Activated CD4-positive, alpha-beta T cell treated with anti-CD3 and anti-CD28 coated beads for 36 hours (primary cell): ENCODE results near the gene SSRP1. TPM values are rescaled to one million over a fixed set of nuclear protein-coding genes. Genes with fewer than 3 reads are reported as not detected.

ENCODE experiments used
- ATAC-seq: fragments of 200-7000 bp; cut with Tn5 transposase; one replicate; pipeline ENCODE4 v1.10.0; 2021; ENCODE audit warnings: mild to moderate bottlenecking, moderate library complexity
- CTCF ChIA-PET: fragments of 350-600 bp; sonication (Branson Sonifier 250); formaldehyde crosslinking; loops from one replicate; lab custom pipeline; 2021; ENCODE audit warnings: antibody characterized with exemption; lab: Charles Lee
- POLR2A ChIA-PET: fragments of 350-600 bp; sonication (Branson Sonifier 250); formaldehyde crosslinking; loops from one replicate; lab custom pipeline; 2021; ENCODE audit warnings: antibody characterized with exemption, inconsistent platforms; lab: Charles Lee
- DNase-seq: peaks from one replicate; pipeline ENCODE4 v3.0.0-alpha.2; 2020
- H3K27ac Mint-ChIP-seq: one replicate; pipeline ENCODE4 v1.8.0; 2021; ENCODE audit warnings: mixed read lengths
- H3K27me3 Mint-ChIP-seq: one replicate; pipeline ENCODE4 v1.8.0; 2021; ENCODE audit warnings: mixed read lengths
- H3K36me3 Mint-ChIP-seq: one replicate; pipeline ENCODE4 v1.8.0; 2021; ENCODE audit warnings: low read depth, mixed read lengths
- H3K4me1 Mint-ChIP-seq: one replicate; pipeline ENCODE4 v1.8.0; 2021; ENCODE audit warnings: mixed read lengths
- H3K4me3 Mint-ChIP-seq: one replicate; pipeline ENCODE4 v1.8.0; 2021; ENCODE audit warnings: mild to moderate bottlenecking, moderate library complexity, mixed read lengths
- H3K9me3 Mint-ChIP-seq: one replicate; pipeline ENCODE4 v1.8.0; 2021; ENCODE audit warnings: low read depth, mixed read lengths
- intact Hi-C, 2 experiments: fragments of 100-400 bp; cut with DNase I in 1 of 2; cut with micrococcal nuclease in 1 of 2; formaldehyde crosslinking; loops; one replicate each; pipeline versions ENCODE4 v1.14.2 to v1.15.1; 2022 to 2024; cut with DNase I, micrococcal nuclease
- total RNA-seq, 2 experiments: library from RNA; stranded (reverse); gene quantifications; one replicate each; pipeline ENCODE4 v1.2.3, GENCODE V29; 2021

Gene SSRP1
- total RNA-seq, 2 experiments from 2014 or later = 279 to 296 TPM

DNA sequence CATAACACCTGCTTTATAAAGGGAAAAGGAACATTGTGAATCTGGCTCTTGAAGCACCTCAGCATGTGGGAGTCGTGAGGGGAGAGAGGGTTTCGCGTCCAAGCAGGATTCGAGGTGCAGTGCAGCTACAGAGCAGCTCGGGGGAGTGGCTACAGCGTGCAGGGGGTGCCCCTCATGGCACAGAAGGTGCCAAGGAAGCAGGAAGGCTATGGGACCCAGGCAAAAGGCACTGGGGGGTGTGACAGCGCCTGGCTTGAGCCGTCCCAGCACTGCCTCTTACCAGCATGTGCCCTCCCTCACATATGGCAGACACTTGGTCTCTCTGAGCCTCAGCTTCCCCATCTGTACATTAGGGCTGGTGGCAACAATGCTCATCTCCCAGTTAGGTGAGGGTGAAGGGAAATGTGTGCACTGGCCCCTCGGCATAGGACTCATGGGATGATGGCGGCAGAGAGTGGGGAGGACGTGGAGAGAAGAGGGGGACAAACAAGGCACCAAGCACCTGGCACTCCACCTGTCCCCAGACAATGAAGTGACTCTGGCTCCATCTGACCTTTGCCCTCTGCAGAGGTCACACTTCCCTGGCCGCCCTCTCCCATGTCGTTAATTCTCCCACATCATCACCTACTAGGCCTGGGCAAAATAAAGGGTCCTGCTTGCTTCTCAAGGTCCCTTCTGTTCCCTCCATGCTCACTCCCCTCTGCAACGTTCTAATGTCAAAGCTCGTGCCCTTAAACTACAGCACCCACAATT is 21.3 kb downstream of the SSRP1 start:
- ChIA-PET POLR2A (interaction anchor here (1.0 kb wide), 1 partner anchor 11 kb away, joined by 4 read pairs; no protein-coding TSS in a partner anchor), CTCF (interaction anchor here (1.3 kb wide), 1 partner anchor 143 kb away, joined by 4 read pairs; no protein-coding TSS in a partner anchor)
- H3K27ac Mint-ChIP-seq = no peak overlapping the region
- no peak overlapping the region for H3K4me3 Mint-ChIP-seq
- H3K36me3 Mint-ChIP-seq = peaks cover 13% of the 10 kb centered on the region
- H3K9me3 Mint-ChIP-seq = no peaks in the 10 kb centered on the region
- intact Hi-C loops = no loop called here
- DNase-seq (no peak), ATAC-seq (no peak)
- H3K4me1 Mint-ChIP-seq = peaks cover 7% of the 10 kb centered on the region
- H3K27me3 Mint-ChIP-seq = no peaks in the 10 kb centered on the region

DNA sequence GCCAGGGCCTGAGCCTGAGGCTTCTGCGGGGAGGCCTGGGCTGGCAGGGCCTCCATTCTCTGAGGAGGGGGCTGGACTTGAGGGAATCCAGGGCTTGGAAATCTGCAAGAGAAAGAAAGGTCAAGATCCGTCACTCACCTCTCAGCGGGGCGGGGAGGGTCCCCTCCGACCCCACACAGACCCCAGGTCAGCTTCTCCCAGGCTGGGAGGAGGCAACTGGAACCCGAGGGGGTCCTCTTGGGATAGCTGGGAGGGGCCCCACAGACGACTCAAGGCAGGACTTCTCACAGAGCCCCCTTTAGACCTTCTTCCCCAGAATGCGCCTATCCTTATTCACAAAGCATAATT is 21.9 kb downstream of the SSRP1 start:
- Mint-ChIP-seq H3K4me3 (no peak overlapping the region), H3K9me3 (no peaks in the 10 kb centered on the region), H3K36me3 (peaks cover 19% of the 10 kb centered on the region), H3K27ac (no peak overlapping the region), H3K4me1 (peaks cover 7% of the 10 kb centered on the region), H3K27me3 (no peaks in the 10 kb centered on the region)
- intact Hi-C loops = no loop called here
- ChIA-PET POLR2A (interaction anchor here (1.0 kb wide), 1 partner anchor 12 kb away, joined by 4 read pairs; no protein-coding TSS in a partner anchor), CTCF (interaction anchor here (1.3 kb wide), 1 partner anchor 144 kb away, joined by 4 read pairs; no protein-coding TSS in a partner anchor)
- DNase-seq (no peak), ATAC-seq (no peak)

DNA sequence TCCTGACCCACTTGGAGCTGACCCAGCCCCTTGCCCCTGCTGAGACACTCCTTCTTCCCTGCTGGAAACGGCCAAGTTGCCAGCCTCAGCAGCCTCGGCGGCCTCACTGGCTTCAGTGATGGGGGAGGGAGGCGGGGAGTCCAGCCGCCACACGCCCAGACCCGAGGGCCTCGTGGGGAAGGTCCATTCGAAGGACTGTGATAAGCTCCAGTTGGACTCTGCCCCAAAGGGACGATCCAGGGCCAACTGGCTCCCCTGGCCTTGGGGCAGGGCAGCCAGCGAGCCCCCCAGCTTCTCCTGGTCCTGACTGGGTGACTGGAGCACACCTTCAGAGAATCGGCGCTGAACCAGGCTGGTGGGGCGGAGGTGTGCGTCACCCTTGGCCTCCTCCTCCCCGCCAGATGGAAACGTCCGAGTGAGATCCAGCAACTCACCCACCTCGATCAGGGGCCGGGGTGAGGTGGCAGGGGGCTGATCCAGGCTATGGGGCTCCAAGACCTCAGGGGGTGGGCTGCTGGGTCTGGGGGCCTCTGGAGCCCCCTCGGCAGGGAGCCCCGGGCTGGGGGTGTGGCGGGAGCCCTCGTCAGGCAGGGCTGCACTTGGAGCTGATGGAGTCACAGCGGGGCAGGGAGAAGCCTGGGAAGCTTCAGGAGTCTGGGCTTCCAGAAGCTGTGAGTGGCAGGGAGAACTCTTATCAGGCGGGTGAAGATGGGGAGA is 22.5 kb downstream of the SSRP1 start:
- Mint-ChIP-seq H3K4me3 (no peak overlapping the region), H3K9me3 (no peaks in the 10 kb centered on the region), H3K27ac (no peak overlapping the region), H3K36me3 (peaks cover 20% of the 10 kb centered on the region), H3K4me1 (peaks cover 7% of the 10 kb centered on the region), H3K27me3 (no peaks in the 10 kb centered on the region)
- intact Hi-C loops = no loop called here
- ATAC-seq = no peak
- POLR2A ChIA-PET = interaction anchor here (1.0 to 1.2 kb wide), 2 partner anchors 12 kb away, joined by 4 read pairs; no protein-coding TSS in a partner anchor
- CTCF ChIA-PET = interaction anchor here (0.6 to 1.3 kb wide), 3 partner anchors 12 to 145 kb away, joined by 3 to 4 read pairs (median 3); no protein-coding TSS in a partner anchor
- no peak for DNase-seq

GRCh38 chr11:57312511-57313021 is 23.1 kb downstream of the SSRP1 start:
- ChIA-PET CTCF (interaction anchor here (0.5 to 1.3 kb wide), 4 partner anchors 13 to 1335 kb away, joined by 3 to 4 read pairs (median 3); no protein-coding TSS in a partner anchor), POLR2A (interaction anchor here (1.2 kb wide), 2 partner anchors 12 to 13 kb away, joined by 4 read pairs; no protein-coding TSS in a partner anchor)
- intact Hi-C loops = loop anchor here in 1 of 2 experiments (1.0 kb wide), 1 partner anchor 12 kb away; the partner anchor contains the start of gene TNKS1BP1
- Mint-ChIP-seq H3K36me3 (peaks cover 19% of the 10 kb centered on the region), H3K4me3 (no peak overlapping the region), H3K27ac (no peak overlapping the region), H3K9me3 (no peaks in the 10 kb centered on the region), H3K27me3 (no peaks in the 10 kb centered on the region), H3K4me1 (peaks cover 7% of the 10 kb centered on the region)
- no peak for DNase-seq
- ATAC-seq = no peak

- peak; percentile 99 for ATAC-seq
- Mint-ChIP-seq H3K4me1 (peaks cover 7% of the 10 kb centered on the region), H3K27me3 (no peaks in the 10 kb centered on the region), H3K27ac (no peak overlapping the region), H3K9me3 (no peaks in the 10 kb centered on the region), H3K4me3 (peak overlapping the region; percentile 4), H3K36me3 (peaks cover 17% of the 10 kb centered on the region)
- peak; percentile 89 for DNase-seq
- ChIA-PET CTCF (interaction anchor here (0.7 kb wide), 1 partner anchor 450 kb away, joined by 3 read pairs; no protein-coding TSS in a partner anchor), POLR2A (interaction anchor here (0.7 to 1.2 kb wide), 2 partner anchors 13 to 14 kb away, joined by 3 to 4 read pairs; no protein-coding TSS in a partner anchor)
- intact Hi-C loops = loop anchor here in 1 of 2 experiments (1.0 kb wide), 2 partner anchors 14 to 24 kb away; partner anchors contain the start of gene SSRP1
Measured at GRCh38 chr11:57311109-57311936, 24.4 kb downstream of the SSRP1 start.

DNA sequence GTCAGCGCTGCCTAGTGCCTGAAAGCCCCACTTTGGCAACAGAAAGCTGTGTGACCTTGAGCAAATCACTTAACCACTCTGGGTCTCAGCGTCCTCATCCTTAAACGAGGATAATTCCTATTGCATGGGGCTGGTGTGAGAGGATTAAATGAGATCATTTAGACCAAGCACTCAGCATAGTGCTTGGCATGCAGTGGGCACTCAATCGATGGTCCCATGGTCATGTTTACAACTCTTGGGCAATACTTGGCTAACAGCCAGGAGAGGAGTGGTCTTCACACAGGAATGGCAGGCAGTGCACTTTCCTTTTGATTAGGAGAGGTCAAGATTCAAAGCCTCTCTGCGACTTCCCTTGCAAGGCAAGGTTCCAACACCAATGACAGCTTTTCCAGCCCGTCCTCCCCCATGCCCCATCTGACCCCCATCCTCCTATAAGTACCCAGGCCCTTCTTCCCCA is 25.0 kb downstream of the SSRP1 start:
- H3K4me1 Mint-ChIP-seq = peaks cover 7% of the 10 kb centered on the region
- DNase-seq (no peak), ATAC-seq (no peak)
- POLR2A ChIA-PET = no interaction called here
- intact Hi-C loops = loop anchor here in 1 of 2 experiments (1.0 kb wide), 2 partner anchors 15 to 25 kb away; partner anchors contain the start of gene SSRP1
- H3K4me3 Mint-ChIP-seq = peak overlapping the region; percentile 4
- CTCF ChIA-PET = interaction anchor here (0.7 kb wide), 1 partner anchor 450 kb away, joined by 3 read pairs; no protein-coding TSS in a partner anchor
- H3K27me3 Mint-ChIP-seq = no peaks in the 10 kb centered on the region
- no peaks in the 10 kb centered on the region for H3K9me3 Mint-ChIP-seq
- no peak overlapping the region for H3K27ac Mint-ChIP-seq
- H3K36me3 Mint-ChIP-seq = peaks cover 17% of the 10 kb centered on the region

DNA sequence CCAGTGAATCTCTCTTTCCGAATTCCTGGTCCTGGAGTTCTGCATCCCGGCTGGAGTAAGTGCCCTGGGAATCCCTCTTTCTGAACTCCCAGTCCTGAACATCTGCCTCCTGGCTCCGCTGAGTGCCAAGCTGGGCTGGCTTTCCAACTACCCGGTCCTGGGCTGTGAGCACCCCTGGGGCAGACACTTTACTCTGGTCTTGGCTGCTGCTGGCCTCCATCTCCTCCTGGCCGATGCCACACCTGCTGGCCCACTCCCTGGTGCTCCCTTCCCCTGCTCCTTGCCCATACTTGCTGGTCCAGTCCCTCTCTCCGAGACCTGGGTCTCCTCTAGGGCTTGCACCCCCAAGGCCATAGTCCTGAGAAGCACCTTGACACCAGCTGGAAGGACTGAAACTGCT is 25.6 kb downstream of the SSRP1 start:
- DNase-seq = no peak
- no peaks in the 10 kb centered on the region for H3K9me3 Mint-ChIP-seq
- no peak overlapping the region for H3K4me3 Mint-ChIP-seq
- peaks cover 17% of the 10 kb centered on the region for H3K36me3 Mint-ChIP-seq
- no peaks in the 10 kb centered on the region for H3K27me3 Mint-ChIP-seq
- H3K27ac Mint-ChIP-seq = no peak overlapping the region
- no peak for ATAC-seq
- intact Hi-C loops = no loop called here
- ChIA-PET CTCF (no interaction called here), POLR2A (no interaction called here)
- peaks cover 7% of the 10 kb centered on the region for H3K4me1 Mint-ChIP-seq

GRCh38 chr11:57309106-57310059 is 26.3 kb downstream of the SSRP1 start:
- DNase-seq (no peak), ATAC-seq (no peak)
- H3K27me3 Mint-ChIP-seq = no peaks in the 10 kb centered on the region
- no peaks in the 10 kb centered on the region for H3K9me3 Mint-ChIP-seq
- no peak overlapping the region for H3K4me3 Mint-ChIP-seq
- POLR2A ChIA-PET = no interaction called here
- intact Hi-C loops = no loop called here
- peaks cover 7% of the 10 kb centered on the region for H3K4me1 Mint-ChIP-seq
- H3K27ac Mint-ChIP-seq = peak overlapping the region; percentile 1
- CTCF ChIA-PET = no interaction called here
- peaks cover 17% of the 10 kb centered on the region for H3K36me3 Mint-ChIP-seq

- H3K4me3 Mint-ChIP-seq = no peak overlapping the region
- no peak overlapping the region for H3K27ac Mint-ChIP-seq
- DNase-seq (no peak), ATAC-seq (no peak)
- no peaks in the 10 kb centered on the region for H3K9me3 Mint-ChIP-seq
- ChIA-PET POLR2A (no interaction called here), CTCF (no interaction called here)
- peaks cover 7% of the 10 kb centered on the region for H3K4me1 Mint-ChIP-seq
- intact Hi-C loops = no loop called here
- H3K27me3 Mint-ChIP-seq = no peaks in the 10 kb centered on the region
- H3K36me3 Mint-ChIP-seq = peaks cover 17% of the 10 kb centered on the region
Measured at GRCh38 chr11:57308426-57309060, 27.1 kb downstream of the SSRP1 start.
